NCI-H2196 treated with DMSO at 0.1 percent for 48 hours (cell line): ENCODE results near the gene SLC22A23.
A peak's percentile ranks its signal among the peaks of the same experiment; 100 is the strongest.

Experiments
- DNase-seq: peaks from one replicate; lab custom pipeline; 2025; ENCODE audit not compliant: unreplicated experiment; lab: John Stamatoyannopoulos, UW

SLC22A23 gene

DNA sequence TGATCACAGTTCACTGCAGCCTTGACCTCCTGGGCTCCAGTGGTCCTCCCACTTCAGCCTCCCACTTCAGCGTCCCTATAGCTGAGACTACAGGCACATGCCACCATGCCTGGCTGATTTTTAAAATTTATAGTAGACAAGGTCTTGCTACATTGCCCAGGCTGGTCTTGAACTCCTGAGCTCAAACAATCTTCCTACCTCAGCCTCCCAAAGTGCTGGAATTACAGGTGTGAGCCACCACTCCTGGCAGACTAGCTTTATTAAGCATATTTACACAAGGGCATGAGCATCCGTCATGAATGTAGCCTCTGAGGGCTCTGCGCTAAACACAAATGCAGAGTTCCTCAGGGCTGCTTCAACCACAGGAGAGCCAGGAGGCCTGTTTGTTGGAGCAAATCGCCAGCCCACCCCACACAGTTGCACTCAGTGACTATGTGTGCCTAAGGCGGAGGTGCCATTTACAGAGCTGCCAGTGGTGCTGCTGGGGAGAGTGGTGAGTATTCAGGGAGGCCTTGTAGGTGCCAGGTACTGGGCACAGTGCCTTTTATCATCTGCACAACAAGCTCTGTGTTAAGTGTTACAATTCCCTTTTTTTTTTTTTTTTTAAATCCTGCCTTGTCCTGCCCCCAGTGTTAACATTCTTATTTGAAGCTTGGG is 119.9 kb downstream of the SLC22A23 start:
- no peak for DNase-seq

DNA sequence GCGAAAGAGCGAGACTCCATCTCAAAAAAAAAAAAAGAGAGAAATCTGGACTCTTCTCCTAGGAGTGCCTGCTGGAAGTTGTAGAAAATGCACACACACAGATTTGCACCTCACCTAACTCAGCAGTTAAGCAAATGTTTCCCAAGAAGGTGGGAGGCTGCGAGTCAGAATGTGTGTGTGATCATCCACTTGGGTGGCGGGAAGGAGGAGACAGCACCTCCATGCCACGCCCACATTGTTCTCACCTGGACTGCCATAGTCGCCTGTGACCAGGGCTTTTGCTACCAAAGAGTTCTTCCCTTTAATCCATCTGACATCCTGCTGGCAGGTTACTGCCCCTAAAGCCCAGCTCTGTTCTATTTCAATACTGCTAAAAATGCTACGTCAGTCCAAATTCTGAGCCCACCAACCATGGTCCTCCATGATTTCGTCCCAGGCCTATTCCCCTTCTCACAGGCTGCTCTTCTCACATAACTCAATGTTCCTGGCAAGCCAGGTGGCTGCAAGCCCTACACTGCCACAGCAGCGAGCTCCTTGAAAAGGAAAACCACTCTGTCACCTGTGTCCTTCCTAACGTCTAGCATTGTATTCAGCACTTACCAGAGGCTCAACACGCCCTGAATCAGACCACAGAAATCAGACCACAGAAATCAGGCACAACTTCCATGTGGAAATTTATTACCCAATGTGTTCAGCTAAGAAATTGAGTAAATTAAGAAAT is 120.6 kb downstream of the SLC22A23 start:
- DNase-seq = no peak

DNA sequence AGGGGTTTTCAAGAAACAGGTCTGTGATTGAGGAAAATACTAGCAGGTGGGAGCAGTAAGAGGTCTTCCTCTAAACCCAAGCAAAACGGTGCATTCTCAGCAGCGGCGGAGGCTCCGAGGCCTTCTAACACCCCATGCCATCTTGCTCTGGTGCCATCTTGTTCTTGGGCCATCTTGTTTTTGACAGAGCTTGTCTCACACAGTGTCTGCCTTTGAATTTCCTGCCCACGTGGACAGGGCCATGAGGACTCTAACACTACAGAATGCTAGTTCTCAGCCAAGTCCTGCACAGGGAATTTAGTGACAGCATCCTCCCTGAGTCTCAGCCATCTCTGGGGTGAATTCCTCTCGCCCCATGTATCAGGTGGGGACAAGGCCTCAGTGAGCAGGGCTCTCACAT is 121.7 kb downstream of the SLC22A23 start:
- no peak for DNase-seq

DNA sequence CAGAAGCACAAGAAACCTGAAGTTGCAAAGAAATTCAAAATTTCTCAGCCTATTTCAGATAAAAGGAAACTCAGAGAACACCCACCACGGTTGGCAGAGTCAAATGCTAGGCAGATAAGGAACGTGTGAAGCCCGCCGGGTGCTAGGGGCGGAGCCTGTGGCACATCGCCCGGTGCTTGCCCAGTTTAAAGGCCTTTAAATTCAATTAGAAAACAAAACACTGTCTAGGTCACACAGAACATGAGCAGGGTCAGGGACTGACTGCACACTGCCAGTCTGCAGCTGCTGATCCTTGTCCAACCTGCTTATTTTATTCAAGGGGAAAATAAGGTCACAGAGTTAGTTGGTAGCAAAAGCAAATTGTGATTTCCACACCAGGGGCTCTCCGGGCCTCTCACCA is 122.3 kb downstream of the SLC22A23 start:
- peak; percentile 70 for DNase-seq

DNA sequence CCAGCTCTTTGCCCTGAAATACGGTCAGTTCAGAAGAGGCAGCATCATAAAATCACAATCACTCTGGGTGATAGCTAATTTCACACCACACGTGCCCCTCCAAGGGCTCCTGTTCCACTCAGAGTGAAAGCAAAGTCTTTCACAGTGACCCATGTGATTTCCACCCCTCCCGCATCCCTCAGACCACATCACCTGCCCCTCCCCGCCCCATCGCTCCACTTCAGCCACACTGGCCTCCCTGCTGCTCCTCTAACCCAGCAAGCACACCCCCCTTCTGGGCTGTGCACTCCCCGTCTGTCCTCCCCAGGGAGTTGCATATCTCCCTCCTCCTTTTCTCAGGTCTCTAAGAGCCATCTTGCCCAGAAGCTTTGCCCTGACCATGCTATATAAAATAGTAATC is 123.6 kb downstream of the SLC22A23 start:
- no peak for DNase-seq

DNA sequence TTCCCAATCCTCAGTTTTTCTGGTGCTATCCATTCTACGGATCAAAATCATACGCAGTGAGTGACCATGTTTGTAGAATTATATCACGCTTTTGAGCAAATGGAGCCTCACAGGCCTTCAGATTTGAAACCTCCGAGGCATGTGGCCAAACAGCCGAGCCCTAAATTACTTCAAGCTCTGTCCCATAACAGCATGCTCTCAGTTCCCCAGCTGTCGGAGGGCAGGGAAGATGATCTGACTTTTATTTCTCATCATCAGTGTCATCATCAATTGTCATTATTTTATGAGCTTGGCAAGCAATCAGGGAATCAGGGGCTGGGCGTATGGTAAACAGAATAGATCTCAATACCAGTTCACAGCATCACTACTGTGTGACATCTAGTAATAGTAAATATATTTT is 124.9 kb downstream of the SLC22A23 start:
- DNase-seq = no peak

DNA sequence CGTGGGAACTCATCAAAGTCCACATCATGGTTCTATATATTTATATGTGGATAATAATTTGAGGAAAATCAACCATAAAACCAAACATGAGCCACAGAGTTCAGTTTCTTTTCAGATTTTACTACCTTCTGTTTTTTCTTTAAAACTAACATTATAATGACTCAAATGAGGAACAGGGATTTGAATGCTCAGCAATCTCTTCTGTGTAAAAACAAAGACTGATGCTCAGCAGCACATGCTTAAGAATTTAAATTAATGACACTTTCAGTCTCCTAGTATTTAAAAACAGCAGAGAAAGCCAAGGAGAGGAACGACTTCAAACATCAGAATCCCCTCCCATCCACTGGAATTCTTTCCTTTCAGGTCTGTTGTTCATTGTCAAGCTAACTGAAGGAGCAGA is 125.4 kb downstream of the SLC22A23 start:
- DNase-seq = no peak

DNA sequence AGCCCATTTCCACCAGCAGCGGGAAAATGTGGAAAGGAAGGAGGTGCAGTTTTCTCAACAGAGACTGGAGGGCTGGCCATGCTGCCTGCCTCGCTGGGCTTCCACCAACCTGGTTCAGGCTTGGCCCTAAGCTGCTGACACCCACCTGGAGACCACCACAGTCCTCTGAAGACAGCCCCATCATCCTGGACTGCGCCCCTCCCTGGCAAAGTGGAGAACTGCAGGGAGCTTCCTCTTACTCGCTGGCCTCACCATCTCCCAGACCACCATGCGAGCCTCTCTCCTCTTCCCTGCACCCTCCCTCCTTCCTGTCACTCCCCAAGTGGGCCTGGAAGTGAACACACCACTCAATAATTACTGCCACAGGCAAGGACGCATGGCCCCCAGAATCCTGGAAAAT is 126.7 kb downstream of the SLC22A23 start:
- DNase-seq = no peak

DNA sequence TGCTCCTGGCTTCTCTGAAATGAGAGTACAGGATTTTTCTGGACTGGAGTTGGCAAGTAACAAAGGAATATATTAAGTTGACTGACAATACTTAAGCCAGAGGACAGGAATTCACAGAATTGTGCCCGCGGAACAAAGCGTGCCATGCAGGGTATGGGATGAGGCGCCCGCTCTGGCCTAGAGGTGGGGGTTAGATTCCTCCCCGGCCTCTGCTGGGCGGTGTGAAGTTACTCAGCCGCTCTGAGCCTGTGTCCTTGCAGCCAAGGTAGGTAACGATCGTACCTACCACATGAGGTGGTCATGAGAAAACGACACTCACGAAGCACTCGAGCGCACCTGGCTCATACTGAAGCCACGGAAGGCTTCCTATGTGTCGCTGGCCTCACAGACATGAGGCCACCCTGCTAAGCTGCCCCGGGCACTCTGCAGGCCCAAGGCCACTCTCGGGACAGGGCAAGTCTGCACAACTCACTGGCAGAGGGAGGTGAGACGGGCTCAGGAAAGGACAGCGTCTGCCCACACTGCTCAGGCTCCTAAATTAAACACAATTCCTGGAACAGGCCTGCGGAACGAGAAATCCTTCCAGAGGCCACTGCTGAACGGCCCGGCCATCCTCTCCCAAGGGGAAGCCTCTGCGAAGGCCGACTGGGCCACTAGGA is 127.3 kb downstream of the SLC22A23 start:
- no peak for DNase-seq

DNA sequence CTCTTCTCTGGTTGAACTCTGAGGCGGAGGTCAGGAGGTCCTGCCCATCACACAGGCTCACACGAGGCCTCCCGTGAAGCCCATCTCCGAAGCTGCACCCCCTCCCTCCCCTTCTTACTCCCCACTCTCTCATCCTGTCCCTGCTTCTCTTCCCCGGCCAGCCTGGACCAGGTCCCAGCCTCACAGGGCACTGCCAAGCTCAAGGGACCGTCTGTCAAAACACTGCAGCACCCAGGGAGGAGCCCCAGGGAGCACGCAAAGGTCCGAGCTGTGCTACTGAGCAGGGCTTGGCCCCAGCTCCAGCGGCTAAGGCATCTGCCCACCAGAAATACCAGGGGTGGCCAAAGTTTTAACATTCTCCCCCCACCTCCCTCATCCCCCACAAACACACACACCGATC is 128.1 kb downstream of the SLC22A23 start:
- DNase-seq = no peak

DNA sequence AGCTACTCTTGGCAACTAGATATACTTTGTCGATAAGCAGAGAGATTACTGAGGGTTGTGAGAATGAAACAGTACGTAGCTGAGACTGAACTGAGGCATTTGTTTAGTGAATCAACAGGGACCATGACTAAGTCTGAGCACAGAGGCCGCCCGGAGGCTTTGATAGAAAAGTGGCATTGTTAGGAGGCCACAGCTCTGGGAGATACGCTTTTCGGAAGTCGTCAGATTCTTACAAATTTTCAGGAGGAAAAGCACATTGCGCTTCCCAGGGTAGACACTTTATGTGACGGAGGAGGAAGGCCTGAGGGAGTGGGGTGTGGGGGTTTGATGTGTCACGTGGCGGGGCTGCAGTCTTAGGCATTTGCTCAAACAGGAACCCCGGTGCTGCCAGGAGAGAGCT is 128.7 kb downstream of the SLC22A23 start:
- DNase-seq = no peak

DNA sequence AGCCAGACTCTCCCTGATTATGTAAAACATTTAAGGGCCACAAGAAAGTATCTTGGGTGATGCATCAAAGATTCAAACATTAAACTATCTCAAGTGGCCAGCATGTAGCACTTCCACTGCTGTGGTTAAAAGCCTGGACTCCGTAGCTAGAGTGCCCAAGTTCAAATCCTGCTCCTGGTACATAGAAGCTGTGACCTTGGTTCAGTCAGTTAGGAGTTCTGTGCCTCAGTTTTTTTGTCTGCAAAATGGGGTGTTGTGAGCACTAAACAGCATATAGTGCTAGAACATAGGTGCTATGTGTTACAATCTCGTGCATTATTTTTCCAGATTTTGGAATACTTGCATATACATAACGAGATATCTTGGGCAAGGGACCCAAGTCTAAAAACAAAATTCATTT is 129.4 kb downstream of the SLC22A23 start:
- no peak for DNase-seq

DNA sequence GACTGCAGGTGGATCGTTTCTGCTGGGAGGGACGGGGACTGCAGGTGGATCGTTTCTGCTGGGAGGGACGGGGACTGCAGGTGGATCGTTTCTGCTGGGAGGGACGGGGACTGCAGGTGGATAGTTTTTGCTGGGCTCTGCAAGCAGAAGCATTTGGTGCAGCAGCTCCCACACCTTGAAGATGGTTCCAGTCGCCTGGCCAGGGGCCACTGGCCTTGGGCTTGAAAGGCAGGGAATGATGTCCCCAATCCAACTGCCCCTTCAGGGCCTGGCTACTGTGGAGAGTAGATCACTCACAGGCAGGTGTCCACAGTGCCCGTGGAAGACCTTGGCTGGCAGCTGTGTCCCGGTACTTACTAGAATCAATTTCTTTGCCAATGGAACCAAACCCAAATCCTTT is 129.9 kb downstream of the SLC22A23 start:
- no peak for DNase-seq

DNA sequence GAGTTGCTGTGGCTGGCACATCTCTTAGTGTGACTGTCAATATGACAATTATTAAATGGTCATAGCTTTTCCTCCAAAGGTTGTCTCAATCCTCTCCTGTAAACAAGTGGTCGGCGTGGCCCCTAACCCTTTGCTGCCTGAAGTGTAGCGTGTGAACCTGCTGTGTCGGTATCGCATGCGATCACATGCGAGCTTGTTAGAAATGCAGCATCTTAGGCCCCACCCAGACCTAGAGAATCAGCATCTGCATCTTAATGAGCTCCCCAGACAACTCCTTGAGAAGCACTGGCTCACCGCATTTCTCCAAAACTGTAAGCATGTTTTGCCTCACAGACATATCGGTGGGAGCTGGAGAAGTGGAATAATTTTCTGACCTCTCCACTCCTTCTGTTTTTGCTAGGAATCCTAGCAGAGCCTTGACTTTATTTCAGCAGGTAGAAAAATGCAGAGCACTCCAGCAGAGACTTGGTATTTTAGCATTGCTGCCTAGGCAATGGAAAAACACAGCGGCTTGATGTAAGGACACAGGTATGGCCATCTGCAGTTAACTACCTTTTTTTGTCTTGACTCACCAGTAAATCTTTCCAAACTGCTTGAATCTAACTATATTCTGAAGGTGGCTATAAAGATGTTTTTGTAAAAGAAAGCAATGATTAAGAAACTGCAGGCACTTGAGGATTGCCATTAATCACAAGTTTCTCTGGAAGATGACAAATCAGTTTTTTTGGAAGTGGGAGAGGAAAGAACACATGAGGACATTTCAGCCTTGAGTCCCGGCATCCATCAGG is 130.5 kb downstream of the SLC22A23 start:
- DNase-seq = no peak

DNA sequence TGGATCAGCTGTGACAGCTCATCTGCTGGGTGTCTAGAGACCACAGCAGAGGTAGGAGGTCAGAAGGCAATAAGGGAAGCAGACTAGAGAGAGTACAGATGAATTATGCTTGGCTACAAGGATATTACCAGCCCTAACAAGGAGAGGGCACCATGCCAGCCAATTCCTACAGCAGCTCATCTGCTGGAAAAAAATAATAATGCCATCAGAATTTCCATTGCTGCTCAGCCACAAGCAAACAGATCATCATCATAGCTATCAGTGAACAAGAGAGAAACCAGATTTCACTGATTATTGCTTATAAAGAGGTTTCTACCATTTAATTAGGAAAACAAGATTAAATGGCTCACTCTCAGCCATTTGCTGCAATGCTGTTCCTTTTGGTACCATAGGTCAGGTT is 131.6 kb downstream of the SLC22A23 start:
- peak; percentile 50 for DNase-seq

DNA sequence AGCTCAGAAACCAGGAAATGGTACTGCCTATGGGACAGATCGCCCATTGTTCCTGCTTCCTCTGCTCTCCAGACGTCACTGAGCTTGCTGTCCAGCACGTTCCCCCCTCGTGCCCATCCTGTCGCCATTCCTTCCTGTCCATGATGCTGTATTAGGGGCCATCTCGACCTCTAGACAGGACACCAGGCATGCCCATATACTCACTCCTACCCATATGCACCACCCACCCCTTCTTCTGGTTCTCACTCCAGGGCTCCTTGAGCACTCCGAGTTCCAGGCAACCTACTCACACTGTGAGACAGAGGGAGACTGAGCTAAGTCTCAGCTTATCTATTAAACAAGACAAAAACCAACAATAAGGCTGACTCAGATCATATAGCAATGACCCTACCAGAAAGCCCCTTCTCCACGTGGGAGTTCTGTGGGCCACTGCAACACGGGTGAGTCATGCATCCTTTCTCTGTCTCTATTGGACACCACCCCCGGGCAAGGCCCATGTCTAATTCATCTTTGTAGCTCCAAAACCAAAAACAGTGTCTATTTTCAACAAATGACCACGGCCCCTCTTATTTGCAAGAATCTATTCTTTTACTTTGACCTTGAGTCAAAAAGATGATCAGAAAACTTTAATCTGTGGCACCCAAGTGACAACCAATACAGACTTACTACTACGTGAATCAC is 132.4 kb downstream of the SLC22A23 start:
- no peak for DNase-seq

DNA sequence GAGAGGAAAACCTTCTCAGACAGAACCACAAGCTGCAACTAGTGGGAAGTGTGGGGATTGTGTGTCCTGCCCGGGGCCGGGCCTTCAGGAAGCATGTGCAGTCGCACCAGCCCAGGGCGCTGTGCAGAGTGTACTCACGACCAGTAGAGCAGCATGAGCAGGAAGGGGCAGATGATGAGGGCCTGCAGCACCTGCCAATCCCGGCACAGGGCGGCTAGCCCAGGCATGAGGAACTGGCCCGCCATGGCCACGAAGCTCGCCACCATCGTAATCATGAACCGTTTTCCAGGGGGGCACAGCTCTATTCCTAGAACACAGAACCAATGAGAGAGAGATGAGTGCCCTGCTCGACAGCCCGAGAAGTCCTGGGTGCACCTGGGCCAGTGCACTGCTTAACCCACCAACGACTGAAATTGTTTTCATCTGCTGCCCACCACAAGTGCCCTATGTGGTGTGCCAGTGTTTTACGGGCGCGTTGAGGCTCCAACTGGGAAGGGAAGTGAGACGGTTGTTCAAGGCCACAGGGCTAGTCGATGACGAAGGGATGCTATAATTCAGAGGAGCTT is 133.1 kb downstream of the SLC22A23 start:
- no peak for DNase-seq

DNA sequence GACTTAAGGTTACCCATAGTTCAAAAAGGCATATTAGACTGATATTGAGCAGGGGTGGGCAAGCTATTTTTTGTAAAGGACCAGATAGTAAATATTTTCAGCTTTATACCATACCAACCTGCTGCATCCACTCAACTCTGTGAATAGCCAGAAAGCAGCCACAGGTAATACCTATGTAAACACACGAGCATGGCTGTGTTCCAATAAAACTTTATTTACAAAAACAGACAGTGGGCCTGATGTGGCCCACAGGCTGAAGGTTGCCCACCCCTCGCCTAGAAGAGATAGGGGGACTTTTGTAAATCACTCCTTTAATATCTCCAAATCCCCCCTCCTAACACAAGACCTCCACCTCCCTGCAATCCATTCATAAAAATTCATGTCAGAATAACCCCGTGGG is 133.7 kb downstream of the SLC22A23 start:
- no peak for DNase-seq

DNA sequence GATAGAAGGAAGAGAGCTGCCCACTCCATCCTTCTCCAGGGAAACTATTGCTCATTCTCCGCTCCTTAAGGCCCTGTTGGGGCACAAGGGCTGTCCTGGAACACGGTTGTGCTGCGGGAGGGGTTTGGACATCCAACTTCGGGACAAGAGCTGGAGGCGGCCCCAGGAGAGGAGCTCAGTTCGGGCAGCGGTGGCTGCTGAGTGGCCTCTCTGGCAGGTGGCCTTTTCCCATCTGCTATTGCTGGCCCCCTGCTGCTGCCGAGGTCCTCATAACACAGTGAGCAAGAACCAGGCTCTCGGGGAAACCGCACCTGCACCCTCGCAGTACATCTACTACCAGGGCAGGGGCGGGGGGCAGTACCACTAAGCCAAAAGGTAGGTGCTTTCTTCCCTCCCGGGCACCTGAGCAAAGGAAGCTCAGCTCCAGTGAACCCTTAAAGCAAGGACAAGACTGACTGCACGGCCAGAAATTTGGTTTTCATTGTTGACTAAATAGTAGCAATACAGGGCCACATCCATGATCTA is 134.4 kb downstream of the SLC22A23 start:
- no peak for DNase-seq

DNA sequence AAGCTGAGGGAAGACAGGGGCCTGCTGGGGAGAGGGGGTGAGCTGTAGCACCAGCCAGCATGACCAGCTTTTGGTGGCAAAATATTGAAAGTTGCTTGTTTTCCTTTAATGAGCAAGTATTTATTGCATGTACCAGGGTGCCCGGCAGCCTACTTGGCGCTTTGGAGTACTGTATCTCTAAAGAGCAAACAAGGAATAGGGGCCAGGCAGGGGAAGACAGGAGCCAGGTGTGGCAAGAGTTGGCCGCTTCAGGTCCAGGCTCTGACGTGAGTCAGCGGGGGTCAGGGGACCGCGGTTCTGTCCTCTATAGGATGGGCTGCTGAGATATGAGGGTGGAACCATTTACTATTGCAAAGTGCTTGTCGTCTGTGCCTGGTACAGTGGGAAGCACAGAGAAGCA is 135.0 kb downstream of the SLC22A23 start:
- no peak for DNase-seq

DNA sequence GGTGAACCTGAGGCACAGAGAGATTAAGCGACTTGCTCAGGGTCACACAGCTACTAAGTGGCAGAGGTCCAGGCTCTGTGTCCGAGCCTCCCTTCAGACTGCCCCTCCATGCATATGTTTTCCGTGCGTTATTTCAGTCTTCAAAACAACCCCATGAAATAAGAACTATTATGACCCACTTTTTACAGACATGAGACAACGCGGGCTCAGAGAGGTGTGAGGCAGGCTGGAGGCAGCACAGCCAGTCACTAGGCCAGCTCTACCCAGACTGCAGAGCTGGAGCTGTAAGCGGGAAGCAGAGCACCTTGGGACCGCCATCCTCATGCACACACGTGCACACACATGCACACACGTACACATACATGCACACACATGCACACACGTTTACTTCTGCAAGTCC is 135.8 kb downstream of the SLC22A23 start:
- DNase-seq = no peak
